Keratinocyte (primary cell): ENCODE measurements around the gene CLEC2B. TPM values are rescaled to one million over a fixed set of nuclear protein-coding genes. Genes with fewer than 3 reads are reported as not detected.

Source experiments
- DNase-seq: peaks from one replicate; pipeline ENCODE4 v3.0.0-alpha.2; 2011; ENCODE audit warnings: low read depth, missing footprints, low spot score
- FAIRE-seq: peaks from 2 replicates; lab custom pipeline; 2011; peaks lifted over from hg19 to GRCh38; lab: Jason Lieb, UNC
- H2AFZ ChIP-seq: 2 replicates; pipeline ENCODE4 v1.6.0; 2012; ENCODE audit warnings: low read length, control low read depth, inconsistent platforms; ENCODE audit not compliant: control insufficient read depth
- H3K27ac ChIP-seq: 2 replicates; pipeline ENCODE4 v1.5.1; 2011; ENCODE audit warnings: low read length; ENCODE audit not compliant: control insufficient read depth, insufficient read depth
- H3K27me3 ChIP-seq: 3 replicates; pipeline ENCODE4 v1.6.0; 2011; ENCODE audit warnings: low read length; ENCODE audit not compliant: control insufficient read depth, insufficient read depth; ENCODE audit errors: extremely low read depth
- H3K36me3 ChIP-seq, 2 experiments: 2 replicates in 1 of 2; 3 replicates in 1 of 2; pipeline ENCODE4 v1.5.1; 2011; ENCODE audit warnings: low read length in 2 of 2, mild to moderate bottlenecking in 1 of 2; ENCODE audit not compliant: control insufficient read depth in 2 of 2, insufficient read depth in 2 of 2; ENCODE audit errors: extremely low read depth in 1 of 2
- H3K4me1 ChIP-seq: 3 replicates; pipeline ENCODE4 v1.5.1; 2011; ENCODE audit warnings: low read length; ENCODE audit not compliant: control insufficient read depth, insufficient read depth; ENCODE audit errors: extremely low read depth
- H3K4me2 ChIP-seq: 3 replicates; pipeline ENCODE4 v1.6.0; 2011; ENCODE audit warnings: low read depth, low read length; ENCODE audit not compliant: control insufficient read depth, insufficient read depth; ENCODE audit errors: extremely low read depth
- H3K4me3 ChIP-seq, 3 experiments: fragments of 200-600 bp in 1 of 3; sonication (generic) in 1 of 3; 2 replicates in 2 of 3; 3 replicates in 1 of 3; pipeline ENCODE4 v1.5.1; 2011 to 2016; ENCODE audit warnings: low read length in 3 of 3, mild to moderate bottlenecking in 3 of 3, control low read depth in 2 of 3, inconsistent platforms in 1 of 3, low read depth in 1 of 3, mixed read lengths in 1 of 3, mixed run types in 1 of 3, moderate library complexity in 1 of 3; ENCODE audit not compliant: control insufficient read depth in 2 of 3, insufficient read depth in 2 of 3; ENCODE audit errors: extremely low read depth in 1 of 3
- H3K79me2 ChIP-seq: 2 replicates; pipeline ENCODE4 v1.6.0; 2012; ENCODE audit warnings: low read length; ENCODE audit not compliant: control insufficient read depth, insufficient read depth
- H3K9ac ChIP-seq: 3 replicates; pipeline ENCODE4 v1.6.0; 2011; ENCODE audit warnings: low read length; ENCODE audit not compliant: control insufficient read depth, insufficient read depth; ENCODE audit errors: extremely low read depth
- H3K9me1 ChIP-seq: 3 replicates; pipeline ENCODE4 v1.6.0; 2011; ENCODE audit warnings: low read length; ENCODE audit not compliant: control insufficient read depth, insufficient read depth; ENCODE audit errors: extremely low read depth
- H3K9me3 ChIP-seq: 2 replicates; pipeline ENCODE4 v1.5.1; 2012; ENCODE audit warnings: low read depth, low read length; ENCODE audit not compliant: control insufficient read depth
- H4K20me1 ChIP-seq: 3 replicates; pipeline ENCODE4 v1.6.0; 2011; ENCODE audit warnings: low read length; ENCODE audit not compliant: control insufficient read depth, insufficient read depth; ENCODE audit errors: extremely low read depth
- EZH2 ChIP-seq: IDR thresholded peaks from one replicate; pipeline ENCODE4 v1.6.1; 2012; ENCODE audit warnings: inconsistent platforms, mild to moderate bottlenecking, low read length, moderate library complexity
- dilution Hi-C: fragments of 300-500 bp; cut with MboI; formaldehyde crosslinking; loops from one replicate; pipeline ENCODE4 v1.7.0; 2020; ENCODE audit warnings: low sequenced_read_pairs; ENCODE audit not compliant: extremely low pct_ligation_motif_present
- polyA plus RNA-seq, 5 experiments: library from polyadenylated mRNA; depleted of rRNA in 3 of 5; stranded (reverse) in 3 of 5; stranded (forward) in 1 of 5; unstranded in 1 of 5; fragments of >200 nt; gene quantifications; 1 replicate in 1 of 5; 2 replicates in 3 of 5; 3 replicates in 1 of 5; pipeline versions ENCODE4 v1.2.1 to v1.2.3, GENCODE V29; 2011 to 2012; ENCODE audit warnings: missing spikeins in 2 of 5, low read depth in 1 of 5, low replicate concordance in 1 of 5
- TF ChIP-seq, protein P1 (sequence below), 3 experiments: IDR thresholded peaks in 1 of 3; conservative IDR thresholded peaks in 1 of 3; optimal IDR thresholded peaks in 1 of 3; 2 replicates in 2 of 3; 3 replicates in 1 of 3; pipeline versions ENCODE3 to v1.5.1; 2011; ENCODE audit warnings: low read length in 3 of 3, mild to moderate bottlenecking in 3 of 3, moderate library complexity in 2 of 3, control low read depth in 1 of 3, inconsistent platforms in 1 of 3; ENCODE audit not compliant: insufficient read depth in 2 of 3; ENCODE audit errors: extremely low read depth in 1 of 3

The CLEC2B gene
- polyA plus RNA-seq, 1 donor (not counting 4 experiments of a cell fraction or from before 2014, with no cell fraction given), result 31.3 TPM

DNA sequence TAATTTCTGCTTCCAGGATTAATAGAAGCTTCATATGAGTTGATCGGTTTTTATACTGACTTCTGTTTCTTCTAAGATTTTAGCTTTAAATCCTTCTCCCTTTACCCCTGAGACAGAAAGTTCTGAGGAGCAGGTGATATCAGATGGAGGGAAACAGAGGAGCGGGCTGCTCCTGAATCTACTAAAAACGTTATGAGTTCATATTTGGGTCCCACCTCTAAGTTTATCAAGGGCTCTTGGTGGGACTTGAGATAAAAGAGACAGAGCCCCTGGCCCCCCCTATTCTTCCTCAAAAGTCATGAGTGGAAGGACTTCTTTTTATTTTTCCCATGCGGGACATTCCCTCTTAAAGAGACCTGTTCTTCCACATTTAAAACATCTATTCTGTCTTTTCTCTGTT is 39.2 kb upstream of the CLEC2B start:
- dilution Hi-C loops, result no loop called here
- Histone ChIP-seq H3K27me3 (no peaks in the 10 kb centered on the region), H3K79me2 (no peaks in the 10 kb centered on the region), H4K20me1 (no peaks in the 10 kb centered on the region), H3K36me3 (no peaks in the 10 kb centered on the region), H3K4me3 (no peak overlapping the region), H3K9me3 (peaks cover 16% of the 10 kb centered on the region), H3K27ac (no peak overlapping the region), H3K4me2 (no peak overlapping the region), H3K4me1 (no peaks in the 10 kb centered on the region), H2AFZ (no peak overlapping the region), H3K9me1 (no peaks in the 10 kb centered on the region), H3K9ac (no peak overlapping the region)
- TF ChIP-seq, protein P1, sequence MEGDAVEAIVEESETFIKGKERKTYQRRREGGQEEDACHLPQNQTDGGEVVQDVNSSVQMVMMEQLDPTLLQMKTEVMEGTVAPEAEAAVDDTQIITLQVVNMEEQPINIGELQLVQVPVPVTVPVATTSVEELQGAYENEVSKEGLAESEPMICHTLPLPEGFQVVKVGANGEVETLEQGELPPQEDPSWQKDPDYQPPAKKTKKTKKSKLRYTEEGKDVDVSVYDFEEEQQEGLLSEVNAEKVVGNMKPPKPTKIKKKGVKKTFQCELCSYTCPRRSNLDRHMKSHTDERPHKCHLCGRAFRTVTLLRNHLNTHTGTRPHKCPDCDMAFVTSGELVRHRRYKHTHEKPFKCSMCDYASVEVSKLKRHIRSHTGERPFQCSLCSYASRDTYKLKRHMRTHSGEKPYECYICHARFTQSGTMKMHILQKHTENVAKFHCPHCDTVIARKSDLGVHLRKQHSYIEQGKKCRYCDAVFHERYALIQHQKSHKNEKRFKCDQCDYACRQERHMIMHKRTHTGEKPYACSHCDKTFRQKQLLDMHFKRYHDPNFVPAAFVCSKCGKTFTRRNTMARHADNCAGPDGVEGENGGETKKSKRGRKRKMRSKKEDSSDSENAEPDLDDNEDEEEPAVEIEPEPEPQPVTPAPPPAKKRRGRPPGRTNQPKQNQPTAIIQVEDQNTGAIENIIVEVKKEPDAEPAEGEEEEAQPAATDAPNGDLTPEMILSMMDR (optimal IDR thresholded peaks at IDR 0.05 in 1 of 3, IDR thresholded peaks at IDR 0.05 in 1 of 3, conservative IDR thresholded peaks at IDR 0.05 in 1 of 3; ENCODE audit: extremely low read depth in 1 of 3, insufficient read depth in 2 of 3, low read length in 3 of 3), result no peak
- no peak for TF ChIP-seq EZH2
- FAIRE-seq (no peak), DNase-seq (no peak)

DNA sequence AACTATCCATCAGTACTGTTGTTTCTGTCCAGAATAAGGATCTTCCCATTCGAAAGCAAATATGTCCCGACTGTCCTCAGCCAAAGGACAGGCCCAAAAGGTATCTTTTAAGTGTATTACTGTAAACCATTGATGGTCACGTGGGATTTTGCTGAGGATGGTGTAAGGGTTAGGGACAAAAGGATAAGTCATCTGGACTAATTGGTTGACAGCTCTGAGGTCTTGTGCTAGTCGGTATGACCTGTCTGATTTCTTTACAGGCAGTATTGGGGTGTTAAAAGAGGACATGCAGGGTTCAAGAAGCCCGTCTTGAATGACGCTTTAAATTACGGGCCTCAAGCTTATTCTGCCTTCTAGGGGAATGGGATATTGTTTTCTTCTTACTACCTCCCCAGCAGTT is 38.6 kb upstream of the CLEC2B start:
- no peaks in the 10 kb centered on the region for H4K20me1 ChIP-seq
- no peaks in the 10 kb centered on the region for H3K79me2 ChIP-seq
- no peaks in the 10 kb centered on the region for H3K4me1 ChIP-seq
- no peak overlapping the region for H3K4me2 ChIP-seq
- no peaks in the 10 kb centered on the region for H3K27me3 ChIP-seq
- H3K36me3 ChIP-seq, result no peaks in the 10 kb centered on the region
- no peak for FAIRE-seq
- dilution Hi-C loops, result no loop called here
- H3K27ac ChIP-seq, result no peak overlapping the region
- no peak overlapping the region for H3K9ac ChIP-seq
- peaks cover 16% of the 10 kb centered on the region for H3K9me3 ChIP-seq
- DNase-seq, result no peak
- TF ChIP-seq EZH2, result no peak
- TF ChIP-seq, protein P1 (optimal IDR thresholded peaks at IDR 0.05 in 1 of 3, IDR thresholded peaks at IDR 0.05 in 1 of 3, conservative IDR thresholded peaks at IDR 0.05 in 1 of 3; ENCODE audit: extremely low read depth in 1 of 3, insufficient read depth in 2 of 3, low read length in 3 of 3), result no peak
- H3K4me3 ChIP-seq, result no peak overlapping the region
- H3K9me1 ChIP-seq, result no peaks in the 10 kb centered on the region
- H2AFZ ChIP-seq, result no peak overlapping the region
